Ishikawa (cell line): ENCODE data around the gene RAB5IF.

Experiments used
- CEBPB ChIP-seq: IDR thresholded peaks from 2 replicates; pipeline ENCODE4 v1.6.1; 2012
- CREB1 ChIP-seq: IDR thresholded peaks from 2 replicates; pipeline ENCODE4 v1.6.1; 2012; ENCODE audit warnings: low read depth
- EGR1 ChIP-seq: IDR thresholded peaks from 2 replicates; pipeline ENCODE4 v1.6.1; 2012
- EP300 ChIP-seq: IDR thresholded peaks from 2 replicates; pipeline ENCODE4 v1.6.1; 2012; ENCODE audit warnings: borderline replicate concordance
- FOXM1 ChIP-seq: IDR thresholded peaks from 2 replicates; pipeline ENCODE4 v1.6.1; 2012; ENCODE audit warnings: low read depth, borderline replicate concordance
- NFIC ChIP-seq: IDR thresholded peaks from 2 replicates; pipeline ENCODE4 v1.6.1; 2012
- RAD21 ChIP-seq: IDR thresholded peaks from 2 replicates; pipeline ENCODE4 v1.6.1; 2012; ENCODE audit warnings: low read depth
- REST ChIP-seq: IDR thresholded peaks from 2 replicates; pipeline ENCODE4 v1.6.1; 2012; ENCODE audit warnings: low read depth, mild to moderate bottlenecking
- TAF1 ChIP-seq: IDR thresholded peaks from 2 replicates; pipeline ENCODE4 v1.6.1; 2012; ENCODE audit warnings: low read depth, mild to moderate bottlenecking
- TCF12 ChIP-seq: IDR thresholded peaks from 2 replicates; pipeline ENCODE4 v1.6.1; 2012; ENCODE audit warnings: low read depth
- TEAD4 ChIP-seq: IDR thresholded peaks from 2 replicates; pipeline ENCODE4 v1.6.1; 2012
- USF1 ChIP-seq: IDR thresholded peaks from 2 replicates; pipeline ENCODE4 v1.6.1; 2012
- YY1 ChIP-seq: IDR thresholded peaks from 2 replicates; pipeline ENCODE4 v1.6.1; 2012; ENCODE audit warnings: low read depth
- ZBTB7A ChIP-seq: IDR thresholded peaks from 2 replicates; pipeline ENCODE4 v1.6.1; 2012; ENCODE audit warnings: low read depth
- TF ChIP-seq, protein P1 (sequence below): IDR thresholded peaks from 2 replicates; pipeline ENCODE4 v1.6.1; 2012

RAB5IF gene

GRCh38 chr20:36601540-36601939 is 4.0 kb upstream of the RAB5IF start:
- TF ChIP-seq TEAD4 (no peak), EGR1 (no peak), NFIC (no peak)

GRCh38 chr20:36604952-36605398 is 604 bp upstream of the RAB5IF start:
- TF ChIP-seq RAD21 = no peak
- no peak for TF ChIP-seq FOXM1
- no peak for TF ChIP-seq TEAD4
- TF ChIP-seq EP300 = no peak
- no peak for TF ChIP-seq YY1
- TF ChIP-seq REST = no peak
- no peak for TF ChIP-seq CREB1
- TF ChIP-seq ZBTB7A = no peak
- TF ChIP-seq, protein P1, sequence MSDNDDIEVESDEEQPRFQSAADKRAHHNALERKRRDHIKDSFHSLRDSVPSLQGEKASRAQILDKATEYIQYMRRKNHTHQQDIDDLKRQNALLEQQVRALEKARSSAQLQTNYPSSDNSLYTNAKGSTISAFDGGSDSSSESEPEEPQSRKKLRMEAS = no peak
- TF ChIP-seq EGR1 = no peak
- TF ChIP-seq CEBPB = no peak

GRCh38 chr20:36606158-36607066 is 833 bp downstream of the RAB5IF start:
- TF ChIP-seq NFIC (no peak), CEBPB (0 out of 2 replicates have a peak, but pooled peaks have one; percentile 31), EGR1 (no peak), FOXM1 (no peak), TEAD4 (no peak)
- TF ChIP-seq, protein P1 = no peak

DNA sequence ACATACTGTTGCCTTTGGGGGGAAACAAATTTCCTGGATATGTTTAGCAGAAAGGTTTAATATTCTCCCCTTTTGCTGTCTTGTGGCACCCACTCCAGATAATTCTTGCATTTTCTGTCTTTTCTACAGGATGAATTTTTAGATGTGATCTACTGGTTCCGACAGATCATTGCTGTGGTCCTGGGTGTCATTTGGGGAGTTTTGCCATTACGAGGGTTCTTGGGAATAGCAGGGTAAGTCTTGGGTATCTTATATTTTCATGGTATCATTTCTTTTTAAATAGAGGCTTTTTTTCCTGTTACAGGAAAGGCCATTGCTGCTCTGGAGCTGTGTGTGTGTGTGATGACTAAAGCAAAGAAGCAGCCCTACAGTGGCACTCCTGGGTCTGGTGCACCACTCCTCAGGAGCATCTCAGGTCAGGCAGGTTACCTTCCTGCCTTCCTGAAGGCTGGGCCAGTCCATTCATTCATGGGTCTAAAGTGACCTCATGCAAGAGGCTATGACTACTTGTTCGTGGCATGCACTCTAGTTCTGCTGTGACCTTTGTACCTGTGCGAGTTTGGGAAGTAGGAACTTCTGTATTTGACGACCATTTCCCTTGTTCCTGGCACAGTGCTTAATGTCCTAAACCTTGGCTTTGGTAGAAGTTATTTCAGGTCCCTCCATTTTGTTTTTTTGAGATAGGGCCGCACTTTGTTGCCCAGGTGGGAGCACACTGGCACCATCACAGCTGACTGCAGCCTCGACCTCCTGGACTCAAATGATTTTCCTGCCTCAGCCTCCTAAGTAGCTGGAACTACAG is 2.2 kb downstream of the RAB5IF start:
- no peak for TF ChIP-seq USF1
- TF ChIP-seq TAF1 = no peak
- TF ChIP-seq TEAD4 = no peak
- no peak for TF ChIP-seq EGR1
- TF ChIP-seq REST = no peak
- no peak for TF ChIP-seq EP300
- TF ChIP-seq YY1 = no peak
- no peak for TF ChIP-seq RAD21
- no peak for TF ChIP-seq FOXM1
- no peak for TF ChIP-seq CREB1
- TF ChIP-seq NFIC = no peak
- TF ChIP-seq, protein P1 = no peak
- no peak for TF ChIP-seq ZBTB7A

DNA sequence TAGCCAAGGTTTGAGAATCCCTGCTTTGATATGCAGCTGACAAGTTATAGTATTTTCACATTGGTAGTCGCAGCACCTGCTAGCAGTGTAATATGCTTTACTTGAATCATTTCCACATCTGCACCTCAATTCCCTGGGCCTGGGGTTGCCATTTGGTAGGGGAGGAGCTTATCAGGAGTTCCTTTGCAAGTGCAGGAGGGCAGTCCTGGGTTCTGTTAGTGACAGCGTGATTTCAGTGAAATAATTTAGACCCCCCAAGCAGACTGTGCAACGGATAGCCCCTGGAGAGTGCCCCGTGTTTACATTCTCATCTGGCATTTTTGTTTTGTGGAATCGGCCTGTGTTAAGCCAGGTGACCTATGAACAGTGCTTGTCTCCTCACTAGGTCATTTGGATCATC is 6.0 kb downstream of the RAB5IF start:
- no peak for TF ChIP-seq CREB1
- no peak for TF ChIP-seq FOXM1
- no peak for TF ChIP-seq USF1
- TF ChIP-seq, protein P1 = no peak
- TF ChIP-seq TEAD4 = no peak
- TF ChIP-seq EP300 = no peak
- TF ChIP-seq NFIC = no peak
- no peak for TF ChIP-seq EGR1
- TF ChIP-seq CEBPB = no peak
- TF ChIP-seq TAF1 = no peak
- no peak for TF ChIP-seq RAD21
- TF ChIP-seq TCF12 = no peak
- TF ChIP-seq YY1 = no peak
- TF ChIP-seq REST = no peak
- no peak for TF ChIP-seq ZBTB7A
